Measurements from ENCODE around the gene FBLIM1.
A peak's percentile ranks its signal among the peaks of the same experiment; 100 is the strongest.
"Not testable (repeated sequence)": the region's sequence is repeated elsewhere in the genome, so short reads cannot be mapped to it uniquely, and the experiment has no call there.

Gene FBLIM1

DNA sequence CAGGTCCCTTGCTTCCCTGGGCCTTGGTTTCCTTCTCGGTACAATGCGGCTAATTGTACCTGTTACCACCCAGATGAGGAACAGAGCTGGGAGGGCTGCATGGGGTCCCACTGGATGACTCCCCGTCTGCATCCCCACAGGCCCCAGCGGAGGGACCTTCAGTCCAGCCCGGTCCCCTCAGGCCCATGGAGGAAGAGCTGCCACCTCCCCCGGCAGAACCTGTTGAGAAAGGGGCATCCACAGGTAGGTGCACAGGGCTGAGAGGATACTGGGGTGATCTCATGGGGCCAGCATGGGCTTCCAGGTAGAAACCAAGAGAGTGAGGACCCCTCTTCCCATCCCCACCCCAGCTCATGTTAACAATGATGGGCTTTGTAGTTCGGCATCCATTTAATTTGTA is 9.8 kb downstream of the FBLIM1 start:
- no peak for DNase-seq (ENCODE audit: low spot score)

DNA sequence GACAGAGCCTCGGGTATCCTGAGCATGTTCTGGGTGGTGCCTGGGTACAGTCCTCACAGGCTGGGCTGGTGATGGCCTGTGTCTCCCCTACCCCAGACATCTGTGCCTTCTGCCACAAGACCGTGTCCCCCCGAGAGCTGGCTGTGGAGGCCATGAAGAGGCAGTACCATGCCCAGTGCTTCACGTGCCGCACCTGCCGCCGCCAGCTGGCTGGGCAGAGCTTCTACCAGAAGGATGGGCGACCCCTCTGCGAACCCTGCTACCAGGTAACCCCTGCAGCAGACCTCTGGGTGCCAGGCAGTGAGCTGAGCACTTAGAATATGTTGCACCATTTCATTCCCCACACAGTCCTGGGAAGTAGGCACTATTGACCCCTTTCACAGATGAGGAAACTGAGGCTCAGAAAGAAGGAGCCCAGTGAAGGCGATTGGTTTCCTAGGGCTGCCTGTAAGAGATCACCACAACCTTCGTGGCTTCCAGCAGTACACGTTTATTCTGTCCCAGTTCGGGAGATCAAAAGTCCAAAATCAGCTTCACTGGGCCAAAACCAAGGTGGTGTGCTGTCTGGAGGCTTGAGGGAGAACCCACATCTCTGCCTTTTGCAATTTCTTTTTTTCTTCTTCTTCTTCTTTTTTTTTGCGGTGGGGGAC is 11.8 kb downstream of the FBLIM1 start:
- no peak for DNase-seq (ENCODE audit: low spot score)

DNA sequence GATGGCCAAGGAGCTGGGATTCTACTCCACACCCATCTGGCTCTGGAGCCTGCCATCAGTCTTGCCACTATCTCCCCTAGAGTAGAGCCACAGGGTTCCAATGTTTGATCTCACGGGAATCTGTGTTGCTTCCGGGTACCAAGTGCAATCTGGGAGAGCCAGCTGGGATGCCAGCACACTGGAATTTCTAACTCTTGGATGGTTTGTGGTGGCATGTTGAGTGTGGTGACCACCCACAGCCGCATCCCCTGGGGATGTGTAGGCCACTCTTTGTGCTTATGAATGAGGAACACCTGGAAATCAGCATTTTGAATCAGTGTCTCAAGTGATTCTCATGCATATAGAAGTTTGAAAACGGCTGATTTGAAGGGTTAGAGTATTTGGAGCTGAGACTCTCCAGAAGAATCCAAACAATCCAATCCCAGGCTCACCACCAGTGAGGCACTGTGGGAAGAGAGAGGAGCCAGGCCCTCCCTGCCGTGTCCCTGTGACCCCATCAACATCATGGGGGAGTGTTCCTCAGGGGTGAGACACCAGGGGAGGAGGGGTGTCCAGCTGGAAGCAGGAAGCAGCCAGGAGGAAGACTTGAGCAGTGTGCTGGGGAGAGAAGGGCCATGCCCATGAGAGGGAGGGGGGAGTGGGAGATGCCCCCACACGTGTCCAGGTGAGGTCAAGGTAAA is 13.4 kb downstream of the FBLIM1 start:
- DNase-seq (ENCODE audit: low spot score): no peak

DNA sequence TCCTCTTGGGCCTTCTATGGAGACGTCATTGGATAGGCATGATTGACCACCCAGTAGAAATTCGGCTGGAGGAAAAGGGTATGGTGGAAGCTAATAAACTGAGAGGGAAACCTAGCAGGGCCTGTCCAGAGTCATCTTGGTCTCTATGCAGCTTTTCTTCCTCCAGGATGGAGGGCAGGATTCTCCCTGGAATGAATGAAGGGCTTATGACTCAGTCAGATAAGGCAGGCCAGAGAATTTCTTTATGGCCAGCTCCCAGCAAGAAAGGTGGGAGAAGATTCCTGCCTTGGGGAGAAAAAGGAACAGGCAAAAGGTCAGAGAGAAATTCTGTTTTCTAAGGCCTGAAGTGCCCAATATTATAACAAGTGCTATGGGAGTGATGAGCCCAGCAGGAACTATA is 17.1 kb downstream of the FBLIM1 start:
- DNase-seq (ENCODE audit: low spot score): no peak

DNA sequence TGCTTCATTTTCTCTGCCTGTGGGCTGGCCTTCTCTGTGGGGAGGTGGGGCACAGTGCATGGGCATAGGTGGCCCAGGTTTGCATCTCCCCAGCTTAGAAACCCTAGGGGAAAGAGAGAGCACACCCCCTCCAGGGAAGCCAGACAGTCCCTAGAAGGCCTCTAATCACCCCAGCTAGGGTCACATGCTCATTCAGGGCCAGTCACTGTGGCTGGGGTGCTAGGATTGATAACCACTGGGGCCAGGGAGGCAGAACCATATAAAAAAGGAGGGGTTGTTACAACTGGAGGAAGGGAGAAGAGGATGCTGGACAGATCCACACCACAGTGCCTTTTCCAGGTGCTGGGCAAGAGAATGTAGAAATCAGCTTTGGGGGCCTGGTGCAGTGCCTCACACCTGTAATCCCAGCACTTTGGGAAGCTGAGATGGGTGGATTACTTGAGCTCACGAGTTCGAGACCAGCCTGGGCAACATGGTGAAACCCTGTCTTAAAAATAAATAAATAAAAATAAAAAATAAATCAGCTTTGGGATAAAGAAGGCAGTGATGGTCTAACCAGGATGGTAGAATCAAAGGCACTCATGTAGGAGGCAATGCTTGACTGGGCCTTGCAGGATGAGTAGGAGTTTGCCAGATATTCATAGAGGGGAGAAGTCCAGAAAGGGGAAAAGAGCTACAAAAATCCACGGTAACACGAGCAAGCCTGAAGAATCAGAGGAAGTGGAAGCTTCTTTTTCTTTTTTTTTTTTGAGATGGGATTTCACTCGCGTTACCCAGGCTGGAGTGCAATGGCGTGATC is 19.5 kb downstream of the FBLIM1 start:
- DNase-seq (ENCODE audit: low spot score): no peak

DNA sequence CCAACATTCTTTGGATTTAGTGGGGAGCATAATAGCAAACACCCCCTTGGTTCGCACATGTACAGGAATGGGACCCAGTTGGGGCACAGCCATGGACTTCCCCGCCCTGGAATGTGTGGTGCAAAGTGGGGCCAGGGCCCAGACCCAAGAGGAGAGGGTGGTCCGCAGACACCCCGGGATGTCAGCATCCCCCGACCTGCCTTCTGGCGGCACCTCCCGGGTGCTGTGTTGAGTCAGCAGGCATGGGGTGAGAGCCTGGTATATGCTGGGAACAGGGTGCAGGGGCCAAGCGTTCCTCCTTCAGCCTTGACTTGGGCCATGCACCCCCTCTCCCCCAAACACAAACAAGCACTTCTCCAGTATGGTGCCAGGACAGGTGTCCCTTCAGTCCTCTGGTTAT is 27.1 kb downstream of the FBLIM1 start:
- DNase-seq (ENCODE audit: low spot score): no peak

DNA sequence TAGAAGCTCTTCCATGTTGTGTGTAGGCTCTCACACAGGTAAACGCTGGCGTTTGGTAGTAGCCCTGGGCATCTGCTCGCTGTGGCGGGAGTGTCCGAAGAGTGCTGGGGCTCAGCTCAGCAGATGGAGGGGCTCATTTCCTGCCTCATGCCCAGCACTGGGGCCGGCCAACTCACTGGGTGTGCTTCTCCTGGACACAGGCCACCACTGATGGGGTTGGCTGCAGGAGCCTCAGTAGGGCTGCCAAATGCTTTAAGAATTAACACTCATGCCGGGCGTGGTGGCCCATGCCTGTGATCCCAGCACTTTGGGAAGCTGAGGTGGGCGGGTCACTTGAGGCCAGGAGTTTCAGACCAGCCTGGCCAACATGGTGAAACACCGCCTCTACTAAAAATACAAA is 28.0 kb downstream of the FBLIM1 start:
- no peak for DNase-seq (ENCODE audit: low spot score)

DNA sequence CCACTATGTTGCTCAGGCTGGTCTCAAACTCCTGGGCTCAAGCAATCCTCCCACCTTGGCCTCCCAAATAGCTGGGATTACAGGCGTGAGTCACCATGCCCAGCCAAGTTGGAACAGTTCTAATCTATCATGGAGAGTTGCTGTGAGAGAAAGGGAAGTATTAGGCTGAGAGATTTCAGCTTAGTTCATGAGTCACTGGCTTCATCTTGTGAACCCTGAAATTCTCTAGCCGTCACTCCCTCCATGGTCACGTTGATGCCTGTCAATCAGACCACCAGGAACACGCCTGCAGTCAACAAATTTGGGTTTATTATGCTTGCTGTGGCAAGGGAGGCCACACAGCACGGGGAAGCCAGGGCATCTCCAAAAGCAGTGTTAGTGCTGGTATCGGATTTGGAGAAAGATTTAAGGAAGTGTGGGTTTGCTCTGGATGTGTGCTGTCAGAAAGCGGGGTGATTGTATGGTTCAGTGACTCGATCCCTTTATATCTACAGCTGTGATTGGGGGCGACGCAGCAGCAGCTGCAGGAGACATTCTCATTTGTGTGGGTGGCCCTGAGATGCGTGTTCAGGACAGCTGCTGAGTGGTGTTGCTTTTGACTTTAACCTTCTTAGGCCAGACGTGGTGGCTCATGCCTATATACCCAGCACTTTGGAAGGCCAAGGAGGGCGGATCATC is 30.2 kb downstream of the FBLIM1 start:
- DNase-seq (ENCODE audit: low spot score): no peak

DNA sequence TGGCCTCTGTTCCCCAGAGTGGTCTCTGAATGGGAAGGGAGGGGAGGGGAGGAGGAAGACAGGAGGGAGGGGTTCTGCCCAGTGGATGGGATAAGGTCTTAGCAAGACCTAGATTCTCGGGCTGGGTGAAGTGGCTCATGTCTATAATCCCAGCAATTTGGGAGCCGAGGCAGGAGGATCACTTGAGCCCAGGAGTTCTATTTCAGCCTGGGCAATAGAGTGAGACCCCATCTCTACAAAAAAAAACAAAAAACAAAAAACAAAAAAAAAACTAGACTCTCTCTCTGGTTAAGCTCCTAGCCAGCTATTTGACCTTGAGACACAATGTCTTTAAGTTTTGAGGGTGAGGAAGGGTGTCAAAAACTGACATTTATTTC is 37.5 kb downstream of the FBLIM1 start:
- no peak for DNase-seq (ENCODE audit: low spot score)

DNA sequence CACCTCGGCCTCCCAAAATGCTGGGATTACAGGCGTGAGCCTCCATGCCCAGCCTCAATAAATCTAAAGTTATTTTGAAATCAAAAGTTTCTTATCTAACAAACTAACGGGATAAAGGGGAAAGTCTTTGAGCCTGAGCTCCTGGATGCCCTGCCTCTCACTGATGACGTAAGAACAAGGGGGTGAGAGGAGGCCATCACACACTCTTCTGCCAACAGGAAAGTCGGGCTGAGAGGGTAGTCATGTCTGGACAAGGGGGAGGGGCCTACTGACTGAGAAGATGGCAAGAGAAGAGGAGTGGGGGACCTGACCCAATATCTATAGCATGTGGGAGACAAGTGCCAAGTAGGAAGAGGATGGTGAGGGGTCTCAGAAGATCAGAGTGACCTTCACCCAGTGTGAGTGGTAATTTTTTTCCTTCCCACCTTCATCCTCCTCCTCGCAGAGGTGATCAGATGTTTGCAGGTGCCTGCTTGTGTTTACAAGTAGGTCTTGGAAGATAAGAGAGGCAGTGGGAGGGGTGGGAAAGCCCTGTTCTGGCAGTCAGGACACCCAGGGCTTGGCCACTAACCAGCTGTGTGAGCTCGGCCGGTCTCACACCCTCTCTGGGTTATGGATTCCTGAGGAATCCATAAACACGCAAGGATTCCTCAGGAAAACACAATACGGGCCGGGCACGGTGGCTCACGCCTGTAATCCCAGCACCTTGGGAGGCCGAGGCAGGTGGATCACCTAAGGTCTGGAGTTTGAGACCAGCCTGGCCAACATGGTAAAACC is 39.2 kb downstream of the FBLIM1 start:
- no peak for DNase-seq (ENCODE audit: low spot score)

DNA sequence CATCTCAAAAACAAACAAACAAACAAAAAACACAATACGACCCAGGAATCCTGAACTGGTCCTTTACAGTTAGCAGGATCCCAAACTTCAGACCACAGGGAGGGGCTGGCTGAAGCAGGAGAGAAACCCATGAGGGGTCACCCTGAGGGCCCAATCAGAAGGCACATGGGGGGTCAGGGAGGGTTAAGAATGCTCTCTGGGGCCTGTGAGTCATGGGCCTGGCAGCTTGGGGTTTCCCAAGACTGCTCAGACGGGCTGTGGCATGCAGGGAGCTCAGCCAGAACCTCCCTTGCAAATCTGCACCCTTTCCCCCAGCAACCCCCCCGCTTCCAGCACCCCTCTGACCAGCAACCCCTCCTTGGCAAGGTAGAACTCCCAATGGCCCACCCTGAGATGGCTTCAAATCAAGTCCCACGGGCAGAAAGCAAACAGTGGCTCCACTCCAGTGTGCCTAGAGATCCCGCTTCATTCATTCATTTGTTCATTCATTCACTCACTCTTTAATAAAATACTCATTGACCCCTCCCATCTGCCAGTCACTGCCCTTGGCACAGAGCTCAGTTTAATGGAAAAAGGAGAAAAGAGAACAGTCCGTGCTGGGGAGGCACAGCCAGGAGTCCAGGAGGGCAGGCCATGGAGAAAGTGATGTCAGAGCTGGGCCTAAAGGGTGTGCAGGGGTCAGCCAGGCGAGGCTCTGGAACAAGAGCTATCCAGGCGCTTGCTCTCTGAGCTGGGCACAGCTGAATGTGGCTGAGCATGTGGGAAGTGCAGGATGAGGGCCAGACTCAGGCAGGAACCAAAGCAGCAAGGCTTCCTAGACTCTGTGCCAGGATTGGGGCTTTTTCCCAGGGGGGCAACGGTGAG is 40.6 kb downstream of the FBLIM1 start:
- no peak for DNase-seq (ENCODE audit: low spot score)

DNA sequence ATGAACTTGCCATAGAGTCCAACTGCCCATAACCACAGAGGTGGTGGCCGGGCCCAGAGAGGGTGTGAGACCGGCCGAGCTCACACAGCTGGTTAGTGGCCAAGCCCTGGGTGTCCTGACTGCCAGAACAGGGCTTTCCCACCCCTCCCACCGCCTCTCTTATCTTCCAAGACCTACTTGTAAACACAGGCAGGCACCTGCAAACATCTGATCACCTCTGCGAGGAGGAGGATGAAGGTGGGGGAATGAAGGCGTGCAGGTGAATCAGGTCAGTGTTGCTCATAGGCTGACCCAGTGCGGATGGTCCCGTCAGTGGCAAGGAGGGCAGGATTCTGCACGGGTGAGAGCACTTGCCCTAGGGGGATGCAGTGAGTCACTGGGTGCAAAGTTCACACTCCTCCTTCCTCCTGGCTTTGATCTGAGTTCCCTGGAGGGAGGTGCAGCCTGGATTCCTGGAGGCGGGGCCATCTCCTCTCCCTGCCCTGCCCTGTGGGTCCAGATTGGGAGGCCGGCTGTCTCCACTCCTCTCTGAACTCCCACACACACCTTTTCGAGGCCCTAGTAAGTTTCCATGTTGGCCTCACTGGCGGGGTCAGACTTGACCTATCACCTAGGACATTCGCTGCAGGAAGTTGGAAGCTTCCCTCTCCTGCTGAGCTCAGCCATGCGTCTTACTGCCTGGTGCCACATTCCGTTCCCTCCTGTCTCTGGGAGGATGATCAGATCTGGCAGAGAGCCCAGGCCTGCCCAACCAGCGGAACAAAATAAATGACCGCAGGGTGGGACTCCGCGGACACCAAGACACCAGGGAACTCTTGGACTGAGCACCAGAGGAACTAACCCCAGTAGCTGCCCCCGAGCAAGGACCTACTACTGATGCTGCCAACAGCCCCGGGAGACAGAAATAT is 41.6 kb downstream of the FBLIM1 start:
- no peak for DNase-seq (ENCODE audit: low spot score)

DNA sequence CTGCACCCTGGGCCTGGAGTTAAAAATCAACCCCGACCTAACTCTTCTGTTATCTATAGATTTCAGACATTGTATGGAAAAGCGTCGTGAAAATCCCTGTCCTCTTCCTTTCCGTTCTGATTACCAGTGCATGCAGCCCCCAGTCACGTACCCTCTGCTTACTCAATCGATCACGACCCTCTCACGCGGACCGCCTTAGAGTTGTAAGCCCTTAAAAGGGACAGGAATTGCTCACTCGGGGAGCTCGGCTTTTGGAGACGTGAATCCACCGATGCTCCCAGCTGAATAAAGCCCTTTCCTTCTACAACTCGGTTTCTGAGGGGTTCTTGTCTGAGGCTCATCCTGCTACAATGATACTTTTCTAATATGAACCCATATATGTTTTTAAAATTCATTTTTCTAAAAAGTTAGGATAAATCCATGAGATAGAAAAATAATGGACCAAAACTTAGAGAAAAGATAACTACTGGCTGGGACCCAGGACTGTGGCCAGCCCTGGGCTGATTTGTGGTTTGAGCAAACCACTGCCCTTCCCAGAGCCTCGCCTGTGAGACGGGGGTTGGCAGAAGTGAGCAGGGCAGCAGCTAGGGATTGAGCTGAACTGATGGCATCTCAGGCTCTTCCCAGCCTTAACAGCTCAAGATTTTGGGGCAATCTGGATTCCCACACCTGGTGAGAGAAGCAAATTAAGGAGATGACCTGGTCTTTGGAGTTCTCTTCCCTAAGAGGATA is 43.8 kb downstream of the FBLIM1 start:
- no peak for DNase-seq (ENCODE audit: low spot score)

DNA sequence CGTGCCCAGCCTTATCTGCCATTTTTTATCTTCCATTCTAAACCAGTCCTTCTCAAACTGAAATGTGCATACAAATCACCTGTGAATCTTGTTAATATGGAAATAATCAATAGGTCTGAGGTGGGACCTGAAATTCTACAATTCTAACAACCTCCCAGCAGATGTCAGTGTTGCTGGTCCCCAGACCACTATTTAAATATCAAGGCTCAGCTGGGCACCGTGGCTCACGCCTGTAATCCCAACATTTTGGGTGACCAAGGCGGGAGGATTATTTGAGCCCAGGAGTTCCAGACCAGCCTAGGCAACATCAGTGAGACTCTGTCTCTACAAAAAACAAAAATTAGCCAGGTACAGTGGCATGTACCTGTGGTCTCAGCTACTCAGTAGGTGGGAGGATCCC is 44.8 kb downstream of the FBLIM1 start:
- peak; percentile 34 for DNase-seq (ENCODE audit: low spot score)

DNA sequence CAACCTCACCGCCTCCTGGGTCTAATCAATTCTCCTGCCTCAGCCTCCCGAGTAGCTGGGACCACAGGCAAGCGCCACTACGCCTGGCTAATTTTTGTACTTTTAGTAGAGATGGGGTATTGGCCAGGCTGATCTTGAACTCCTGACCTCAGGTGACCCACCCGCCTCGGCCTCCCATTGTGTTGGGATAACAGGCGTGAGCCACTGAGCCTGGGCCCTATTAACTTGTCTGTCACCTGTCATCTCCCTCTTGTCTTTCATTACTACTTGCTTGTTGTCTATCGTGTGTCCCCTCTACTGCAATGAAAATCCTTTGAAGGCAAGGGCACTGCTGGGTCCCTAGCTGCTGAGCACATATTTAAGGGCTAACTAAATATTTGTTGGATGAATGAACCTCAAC is 45.5 kb downstream of the FBLIM1 start:
- no peak for DNase-seq (ENCODE audit: low spot score)

DNA sequence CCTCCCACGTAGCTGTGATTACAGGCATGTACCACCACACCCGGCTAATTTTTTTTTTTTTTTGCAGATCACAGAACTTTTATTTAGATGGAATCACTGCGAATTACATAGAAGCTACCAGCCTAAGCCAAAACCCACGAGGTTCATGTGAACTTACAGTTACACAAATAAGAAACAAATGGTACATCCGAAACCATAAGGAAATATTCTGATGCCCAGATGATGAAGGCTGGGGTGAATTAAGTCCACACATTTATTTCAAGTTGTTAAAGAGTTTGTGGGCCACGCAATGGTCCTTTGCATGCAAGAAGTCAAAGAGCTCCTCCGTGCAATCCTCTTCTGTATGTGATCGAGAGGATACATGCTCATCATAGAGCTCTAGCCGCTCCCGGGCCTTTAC is 48.5 kb downstream of the FBLIM1 start:
- DNase-seq (ENCODE audit: low spot score): no peak

DNA sequence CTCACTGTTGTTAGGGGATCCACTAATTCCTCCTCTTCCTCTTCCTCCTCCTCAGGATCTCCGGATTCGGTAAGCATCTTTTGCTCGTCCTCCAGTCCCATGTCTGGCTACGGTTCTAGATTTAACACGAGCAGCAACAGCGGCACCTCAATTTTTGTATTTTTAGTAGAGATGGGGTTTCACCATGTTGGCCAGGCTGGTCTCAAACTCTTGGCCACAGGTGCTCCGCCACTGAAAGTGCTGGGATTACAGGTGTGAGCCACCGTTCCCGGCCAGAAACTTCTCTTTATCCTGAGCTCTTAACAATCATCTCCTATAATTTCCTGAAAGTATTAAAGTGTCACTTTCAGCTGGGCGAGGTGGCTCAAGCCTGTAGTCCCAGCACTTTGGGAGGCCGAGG is 49.0 kb downstream of the FBLIM1 start, which contains the start of gene UQCRHL:
Gene UQCRHL, minus strand, starts transcription at position 101 of the 400 bp plus-strand sequence. Its CDS starts 0 bp downstream, at position 101.
- DNase-seq (ENCODE audit: low spot score): not testable (repeated sequence)

DNA sequence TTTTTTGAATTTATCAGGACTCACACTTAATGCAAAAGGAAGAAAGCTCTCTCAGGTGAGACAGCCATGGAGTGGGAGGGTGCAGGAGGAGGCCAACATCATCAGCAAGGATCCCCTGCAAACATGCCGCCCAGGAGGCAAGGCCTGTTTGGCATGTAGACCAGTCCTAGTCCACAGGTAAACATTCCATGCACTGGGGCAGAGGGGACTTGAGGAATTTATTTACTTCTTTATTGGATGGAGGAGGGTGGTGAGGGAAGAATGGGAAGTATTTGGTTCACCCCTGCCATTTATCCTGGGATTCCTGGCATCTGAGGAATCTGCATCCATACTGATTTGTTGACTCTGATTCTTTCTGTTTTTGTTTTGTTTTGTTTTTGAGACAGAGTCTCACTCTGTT is 50.4 kb downstream of the FBLIM1 start:
- DNase-seq (ENCODE audit: low spot score): no peak

DNA sequence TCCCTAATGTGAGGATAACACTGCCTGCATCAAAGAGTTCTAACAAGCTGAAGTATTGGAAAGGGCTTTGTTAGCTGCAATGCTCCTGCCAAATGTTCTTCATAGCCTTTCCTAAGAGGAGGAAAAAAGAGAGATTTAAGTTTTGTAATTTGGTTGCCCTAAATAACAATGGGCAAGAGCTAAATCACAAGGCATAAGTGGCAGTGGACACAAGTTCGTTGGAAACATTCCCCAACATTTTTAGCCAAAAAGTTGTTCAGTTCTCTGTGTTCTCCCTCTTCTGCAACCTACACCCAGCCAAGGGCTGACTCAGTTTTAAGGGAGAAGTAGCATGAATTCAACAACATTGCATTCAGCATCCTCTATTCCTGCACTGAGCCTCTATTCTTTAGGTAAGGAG is 51.5 kb downstream of the FBLIM1 start:
- DNase-seq (ENCODE audit: low spot score): no peak

Data from CD4-positive, alpha-beta T cell treated with Interleukin-2 at 100 ng/mL for 4 hours (primary cell).